Medulla oblongata (tissue), 1 donor: Measurements from ENCODE around the gene SMOC2.
"Not testable (repeated sequence)": the region's sequence is repeated elsewhere in the genome, so short reads cannot be mapped to it uniquely, and the experiment has no call there.

Experiments
- DNase-seq: peaks from one replicate; pipeline ENCODE4 v3.0.0-alpha.2; 2015; ENCODE audit errors: extremely low spot score

Gene SMOC2

GRCh38 chr6:168538188-168538891, 97.4 kb downstream of the SMOC2 start:
- DNase-seq: not testable (repeated sequence)

- DNase-seq: no peak
These were observed 98.2 kb downstream of the SMOC2 start for GRCh38 chr6:168538892-168539811.

GRCh38 chr6:168540713-168541291, 99.8 kb downstream of the SMOC2 start:
- no peak for DNase-seq

- DNase-seq: no peak
These were observed 100.3 kb downstream of the SMOC2 start for GRCh38 chr6:168541307-168541706.

GRCh38 chr6:168542301-168542700, 101.3 kb downstream of the SMOC2 start:
- DNase-seq: no peak

- no peak for DNase-seq
These were observed 104.4 kb downstream of the SMOC2 start for GRCh38 chr6:168545428-168545827.

- no peak for DNase-seq
These were observed 105.2 kb downstream of the SMOC2 start for GRCh38 chr6:168546151-168546550.

- no peak for DNase-seq
These were observed 105.7 kb downstream of the SMOC2 start for GRCh38 chr6:168546730-168547129.

GRCh38 chr6:168550326-168550725, 109.3 kb downstream of the SMOC2 start:
- no peak for DNase-seq

- no peak for DNase-seq
These were observed 113.5 kb downstream of the SMOC2 start for GRCh38 chr6:168554472-168554871.

GRCh38 chr6:168554898-168555617, 114.1 kb downstream of the SMOC2 start:
- DNase-seq: no peak

- no peak for DNase-seq
These were observed 114.8 kb downstream of the SMOC2 start for GRCh38 chr6:168555618-168556273.

GRCh38 chr6:168557512-168557911, 116.5 kb downstream of the SMOC2 start:
- DNase-seq: no peak

- DNase-seq: no peak
These were observed 117.7 kb downstream of the SMOC2 start for GRCh38 chr6:168558686-168559085.

- no peak for DNase-seq
These were observed 118.7 kb downstream of the SMOC2 start for GRCh38 chr6:168559574-168560098.

- no peak for DNase-seq
These were observed 119.1 kb downstream of the SMOC2 start for GRCh38 chr6:168560126-168560525.

GRCh38 chr6:168562576-168563151, 121.7 kb downstream of the SMOC2 start:
- DNase-seq: no peak

GRCh38 chr6:168563656-168564055, 122.7 kb downstream of the SMOC2 start:
- DNase-seq: no peak

- no peak for DNase-seq
These were observed 124.1 kb downstream of the SMOC2 start for GRCh38 chr6:168565112-168565511.

GRCh38 chr6:168570211-168570610, 129.2 kb downstream of the SMOC2 start:
- DNase-seq: no peak

GRCh38 chr6:168571268-168571667, 130.3 kb downstream of the SMOC2 start:
- DNase-seq: no peak
